Melanocyte of skin (primary cell): ENCODE data around the gene OTUD7B. TPM values are rescaled to one million over a fixed set of nuclear protein-coding genes. Genes with fewer than 3 reads are reported as not detected.

Experiments
- total RNA-seq, 2 donors: library from RNA; depleted of rRNA; stranded (reverse); fragments of >200 nt; gene quantifications; 2 replicates each; pipeline ENCODE4 v1.2.3, GENCODE V29; 2012

Gene OTUD7B
- 10 to 100 TPM; 33.7 to 39.3 TPM for total RNA-seq

GRCh38 chr1:150010393-150011115 lies at the start of gene OTUD7B:
Gene OTUD7B (minus strand): TSS chr1:150010726. CDS start chr1:149977510, 33,216 bp downstream.

GRCh38 chr1:149936170-149936991 lies 74.1 kb downstream of the OTUD7B start, which contains the start of gene MTMR11:
Gene MTMR11 (minus strand): TSS chr1:149936879. CDS start chr1:149936647, 232 bp downstream.

GRCh38 chr1:149927563-149928400 lies 82.7 kb downstream of the OTUD7B start, which contains the start of gene SF3B4:
Gene SF3B4 (minus strand): TSS chr1:149927803. CDS start chr1:149927759, 44 bp downstream.

GRCh38 chr1:149917571-149918144 lies 92.9 kb downstream of the OTUD7B start, which contains the start of gene SV2A:
Gene SV2A (minus strand): TSS chr1:149917844. CDS start chr1:149913840, 4,004 bp downstream.

GRCh38 chr1:149899460-149900284 lies 110.9 kb downstream of the OTUD7B start, which contains the start of gene BOLA1:
Gene BOLA1 (plus strand): TSS chr1:149899568. CDS start chr1:149900060, 492 bp downstream.

Other genes starting within 250 kb of the OTUD7B start
- not detected for gene FCGR1A, start 228.0 kb downstream of the OTUD7B start, total RNA-seq
- gene BOLA1, start 111.2 kb downstream of the OTUD7B start, total RNA-seq = 10 to 100 TPM in 1 of 2 donors, 1 to 10 TPM in 1; 5.9 to 10.7 TPM
- gene SV2A, start 92.9 kb downstream of the OTUD7B start, total RNA-seq = 1 to 10 TPM; 3.1 to 4.0 TPM
- gene SF3B4, start 82.9 kb downstream of the OTUD7B start, total RNA-seq = 10 to 100 TPM; 12.4 to 28.3 TPM
- 1 to 10 TPM; 2.8 to 3.3 TPM for gene MTMR11, start 73.8 kb downstream of the OTUD7B start, total RNA-seq
- 10 to 100 TPM; 41.0 to 43.0 TPM for gene VPS45, start 57.0 kb upstream of the OTUD7B start, total RNA-seq
- gene PLEKHO1, start 139.2 kb upstream of the OTUD7B start, total RNA-seq = 10 to 100 TPM; 17.6 to 34.6 TPM
- 10 to 100 TPM; 16.9 to 29.6 TPM for gene ANP32E, start 225.4 kb upstream of the OTUD7B start, total RNA-seq
- gene CA14, start 247.0 kb upstream of the OTUD7B start, total RNA-seq = 10 to 100 TPM; 66.6 to 77.8 TPM